ENCODE results near the gene ZNF148. TPM values are rescaled to one million over a fixed set of nuclear protein-coding genes. Genes with fewer than 3 reads are reported as not detected.

Gene ZNF148
- total RNA-seq, 2 donors from 2014 or later = 28.5 to 47.8 TPM

DNA sequence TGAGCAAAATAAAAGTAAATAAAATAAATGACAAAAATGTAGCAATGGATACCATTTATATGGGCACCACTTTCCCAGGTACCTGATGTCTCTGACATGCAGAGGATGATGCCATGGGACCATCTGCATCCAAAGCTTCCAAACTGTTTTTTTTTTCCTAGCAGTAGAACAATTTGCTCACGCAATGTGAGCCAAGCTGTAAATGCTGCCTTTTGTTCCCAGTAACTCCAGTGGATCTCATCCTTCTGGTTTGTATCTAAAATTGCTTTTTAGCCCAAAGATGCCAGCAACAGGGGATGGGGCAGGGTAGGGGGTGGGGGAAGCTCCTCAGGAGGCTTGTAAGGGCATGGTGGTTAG lies 195.3 kb downstream of the ZNF148 start:
- DNase-seq (ENCODE audit: low spot score in 2 of 2) (no peak), ATAC-seq (no peak)
- no peaks in the 10 kb centered on the region for H3K36me3 Mint-ChIP-seq
- no peak overlapping the region for H3K27ac Mint-ChIP-seq
- no peaks in the 10 kb centered on the region for H3K9me3 Mint-ChIP-seq

- Mint-ChIP-seq H3K9me3 (no peaks in the 10 kb centered on the region), H3K27ac (no peak overlapping the region)
- no peak for ATAC-seq
Measured at GRCh38 chr3:125179143-125179883, 195.8 kb downstream of the ZNF148 start.

DNA sequence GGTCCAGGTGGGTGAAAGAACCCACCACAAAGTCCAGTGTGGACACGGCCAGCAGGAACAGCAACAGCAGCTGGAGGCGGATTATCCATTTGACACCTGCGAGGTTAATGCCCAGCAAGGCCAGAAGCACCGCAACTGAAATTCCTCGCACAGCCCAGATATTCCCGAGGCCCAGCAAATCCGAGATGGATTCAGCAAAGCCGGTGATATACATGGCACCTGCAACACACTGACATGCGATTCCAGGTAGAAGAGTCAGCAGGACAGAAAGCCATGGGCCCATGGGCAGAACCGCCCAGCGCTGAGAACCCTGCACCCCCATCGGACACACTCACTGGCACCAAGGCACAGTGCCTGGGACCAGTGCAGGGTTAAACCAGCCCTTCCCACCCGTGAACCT lies 197.4 kb downstream of the ZNF148 start:
- H3K9me3 Mint-ChIP-seq = peaks cover 7% of the 10 kb centered on the region in 2 donors
- peaks cover 11 to 16% of the 10 kb centered on the region in 2 donors for H3K36me3 Mint-ChIP-seq
- ATAC-seq = no peak
- no peak for DNase-seq (ENCODE audit: low spot score in 2 of 2)
- no peak overlapping the region for H3K27ac Mint-ChIP-seq

More at GRCh38 chr3:125179143-125179883, 195.8 kb downstream of the ZNF148 start:
- H3K36me3 Mint-ChIP-seq = peaks cover 0 to 4% of the 10 kb centered on the region in 2 donors
- no peak for DNase-seq (ENCODE audit: low spot score in 2 of 2)

Other genes starting within 250 kb of the ZNF148 start
- gene SLC12A8, start 162.6 kb downstream of the ZNF148 start, total RNA-seq = under 1 TPM; 0.34 to 0.35 TPM
- gene SNX4, start 144.9 kb upstream of the ZNF148 start, total RNA-seq = 10 to 100 TPM; 26.2 to 32.2 TPM
- gene OSBPL11, start 220.2 kb upstream of the ZNF148 start, total RNA-seq = 10 to 100 TPM in 1 of 2 donors, 1 to 10 TPM in 1; 8.5 to 10.0 TPM

All from activated naive CD4-positive, alpha-beta T cell treated with anti-CD3 and anti-CD28 coated beads, Interleukin-2, amount 50 U/mL, for 72 hours (primary cell).